NCI-H1930 (cell line): ENCODE measurements around the gene ZHX3.
A peak's percentile ranks its signal among the peaks of the same experiment; 100 is the strongest.

Source experiments
- DNase-seq, 2 experiments: peaks; one replicate each; lab custom pipeline; 2025; lab: John Stamatoyannopoulos, UW

The ZHX3 gene

GRCh38 chr20:41352666-41353065 lies 35.1 kb upstream of the ZHX3 start:
- no peak for DNase-seq

- DNase-seq = no peak
Measured at GRCh38 chr20:41352106-41352505, 34.6 kb upstream of the ZHX3 start.

- no peak for DNase-seq
Measured at GRCh38 chr20:41350408-41350962, 33.0 kb upstream of the ZHX3 start.

- no peak for DNase-seq
Measured at GRCh38 chr20:41349943-41350342, 32.4 kb upstream of the ZHX3 start.

GRCh38 chr20:41349266-41349665 lies 31.7 kb upstream of the ZHX3 start:
- DNase-seq = no peak

- no peak for DNase-seq
Measured at GRCh38 chr20:41348430-41349172, 31.1 kb upstream of the ZHX3 start.

- no peak for DNase-seq
Measured at GRCh38 chr20:41347523-41348429, 30.2 kb upstream of the ZHX3 start.

- DNase-seq = no peak
Measured at GRCh38 chr20:41345729-41346067, 28.2 kb upstream of the ZHX3 start.

GRCh38 chr20:41344938-41345728 lies 27.6 kb upstream of the ZHX3 start:
- DNase-seq = no peak

- no peak for DNase-seq
Measured at GRCh38 chr20:41344477-41344876, 26.9 kb upstream of the ZHX3 start.

- DNase-seq = no peak
Measured at GRCh38 chr20:41342474-41343464, 25.2 kb upstream of the ZHX3 start.

GRCh38 chr20:41340327-41341055 lies 23.0 kb upstream of the ZHX3 start, which contains the start of gene LPIN3:
TSS of gene LPIN3 (plus strand) at chr20:41340821. CDS start at chr20:41345804, 4,983 bp downstream.
- DNase-seq = peak; percentile 36 to 66

- DNase-seq = peak; percentile 57 to 66
Measured at GRCh38 chr20:41339957-41340326, 22.4 kb upstream of the ZHX3 start.

- no peak for DNase-seq
Measured at GRCh38 chr20:41336711-41337492, 19.4 kb upstream of the ZHX3 start.

- DNase-seq = no peak
Measured at GRCh38 chr20:41335591-41335990, 18.1 kb upstream of the ZHX3 start.

- DNase-seq = no peak
Measured at GRCh38 chr20:41334443-41335421, 17.2 kb upstream of the ZHX3 start.

- DNase-seq = no peak
Measured at GRCh38 chr20:41334036-41334435, 16.5 kb upstream of the ZHX3 start.

GRCh38 chr20:41331731-41332130 lies 14.2 kb upstream of the ZHX3 start:
- DNase-seq = no peak
